ENCODE measurements around the gene KRTAP5-10.
"Not testable (repeated sequence)": the region's sequence is repeated elsewhere in the genome, so short reads cannot be mapped to it uniquely, and the experiment has no call there.

The KRTAP5-10 gene

GRCh38 chr11:71613931-71614330 is 48.6 kb downstream of the KRTAP5-10 start:
- not testable (repeated sequence) for DNase-seq

- DNase-seq, result not testable (repeated sequence)
Observed at GRCh38 chr11:71614366-71614917, 49.1 kb downstream of the KRTAP5-10 start.

GRCh38 chr11:71615003-71615402 is 49.6 kb downstream of the KRTAP5-10 start:
- DNase-seq, result not testable (repeated sequence)
